Bronchus fibroblast of lung (primary cell): Measurements from ENCODE around the gene GSTP1. TPM values are rescaled to one million over a fixed set of nuclear protein-coding genes. Genes with fewer than 3 reads are reported as not detected.

ENCODE experiments used
- total RNA-seq: library from RNA; depleted of rRNA; stranded (reverse); fragments of >200 nt; gene quantifications from 2 replicates; pipeline ENCODE4 v1.2.3, GENCODE V29; 2015

GSTP1 gene
- total RNA-seq, result 1,003 and 1,137 TPM in 2 replicates

DNA sequence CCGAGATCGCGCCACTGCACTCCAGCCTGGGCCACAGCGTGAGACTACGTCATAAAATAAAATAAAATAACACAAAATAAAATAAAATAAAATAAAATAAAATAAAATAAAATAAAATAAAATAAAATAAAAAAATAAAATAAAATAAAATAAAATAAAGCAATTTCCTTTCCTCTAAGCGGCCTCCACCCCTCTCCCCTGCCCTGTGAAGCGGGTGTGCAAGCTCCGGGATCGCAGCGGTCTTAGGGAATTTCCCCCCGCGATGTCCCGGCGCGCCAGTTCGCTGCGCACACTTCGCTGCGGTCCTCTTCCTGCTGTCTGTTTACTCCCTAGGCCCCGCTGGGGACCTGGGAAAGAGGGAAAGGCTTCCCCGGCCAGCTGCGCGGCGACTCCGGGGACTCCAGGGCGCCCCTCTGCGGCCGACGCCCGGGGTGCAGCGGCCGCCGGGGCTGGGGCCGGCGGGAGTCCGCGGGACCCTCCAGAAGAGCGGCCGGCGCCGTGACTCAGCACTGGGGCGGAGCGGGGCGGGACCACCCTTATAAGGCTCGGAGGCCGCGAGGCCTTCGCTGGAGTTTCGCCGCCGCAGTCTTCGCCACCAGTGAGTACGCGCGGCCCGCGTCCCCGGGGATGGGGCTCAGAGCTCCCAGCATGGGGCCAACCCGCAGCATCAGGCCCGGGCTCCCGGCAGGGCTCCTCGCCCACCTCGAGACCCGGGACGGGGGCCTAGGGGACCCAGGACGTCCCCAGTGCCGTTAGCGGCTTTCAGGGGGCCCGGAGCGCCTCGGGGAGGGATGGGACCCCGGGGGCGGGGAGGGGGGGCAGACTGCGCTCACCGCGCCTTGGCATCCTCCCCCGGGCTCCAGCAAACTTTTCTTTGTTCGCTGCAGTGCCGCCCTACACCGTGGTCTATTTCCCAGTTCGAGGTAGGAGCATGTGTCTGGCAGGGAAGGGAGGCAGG lies at the start of gene GSTP1:
Gene GSTP1 (plus strand): TSS at position 566 of the 958 bp plus-strand sequence. CDS start 32 bp downstream, at position 598.

DNA sequence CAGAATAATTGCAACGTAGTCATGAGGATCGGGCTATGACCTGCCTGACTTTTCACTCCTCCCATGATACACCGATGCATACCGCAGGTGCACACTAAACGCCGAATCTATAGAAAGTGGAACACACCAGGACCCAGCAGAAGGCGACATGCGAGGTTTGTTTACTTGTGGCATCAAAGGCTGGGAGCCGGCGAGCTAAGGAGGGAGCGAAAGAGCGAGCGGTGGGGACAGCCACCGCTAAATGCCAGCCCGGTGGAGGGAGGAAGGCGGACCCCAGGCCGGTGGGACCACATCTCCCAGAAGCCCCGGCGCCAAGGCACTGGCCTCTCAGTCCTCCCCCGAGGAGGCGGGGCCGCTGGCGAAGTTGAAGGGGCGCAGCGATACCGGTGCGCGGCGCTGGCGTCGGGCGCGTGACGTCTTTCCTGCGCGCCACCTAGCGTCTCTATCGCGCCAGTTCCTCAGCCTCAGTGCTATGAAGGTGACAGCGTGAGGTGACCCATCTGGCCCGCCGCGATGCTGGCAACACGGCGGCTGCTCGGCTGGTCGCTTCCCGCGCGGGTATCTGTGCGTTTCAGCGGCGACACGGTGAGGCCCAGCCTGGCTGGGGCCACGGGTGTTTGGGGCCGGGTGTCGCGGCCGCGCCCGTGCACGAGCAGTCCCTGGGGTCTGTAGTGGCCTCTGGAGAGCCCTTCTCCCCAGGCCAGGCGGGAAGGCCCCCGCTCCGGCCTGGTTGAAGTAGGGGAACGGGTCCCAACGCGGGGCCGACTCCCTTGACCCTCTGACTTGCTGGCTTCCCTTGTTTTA lies 23.1 kb downstream of the GSTP1 start, which contains the start of gene NDUFV1:
Gene NDUFV1 (plus strand): TSS at position 445 of the 804 bp plus-strand sequence. CDS start 69 bp downstream, at position 514.

DNA sequence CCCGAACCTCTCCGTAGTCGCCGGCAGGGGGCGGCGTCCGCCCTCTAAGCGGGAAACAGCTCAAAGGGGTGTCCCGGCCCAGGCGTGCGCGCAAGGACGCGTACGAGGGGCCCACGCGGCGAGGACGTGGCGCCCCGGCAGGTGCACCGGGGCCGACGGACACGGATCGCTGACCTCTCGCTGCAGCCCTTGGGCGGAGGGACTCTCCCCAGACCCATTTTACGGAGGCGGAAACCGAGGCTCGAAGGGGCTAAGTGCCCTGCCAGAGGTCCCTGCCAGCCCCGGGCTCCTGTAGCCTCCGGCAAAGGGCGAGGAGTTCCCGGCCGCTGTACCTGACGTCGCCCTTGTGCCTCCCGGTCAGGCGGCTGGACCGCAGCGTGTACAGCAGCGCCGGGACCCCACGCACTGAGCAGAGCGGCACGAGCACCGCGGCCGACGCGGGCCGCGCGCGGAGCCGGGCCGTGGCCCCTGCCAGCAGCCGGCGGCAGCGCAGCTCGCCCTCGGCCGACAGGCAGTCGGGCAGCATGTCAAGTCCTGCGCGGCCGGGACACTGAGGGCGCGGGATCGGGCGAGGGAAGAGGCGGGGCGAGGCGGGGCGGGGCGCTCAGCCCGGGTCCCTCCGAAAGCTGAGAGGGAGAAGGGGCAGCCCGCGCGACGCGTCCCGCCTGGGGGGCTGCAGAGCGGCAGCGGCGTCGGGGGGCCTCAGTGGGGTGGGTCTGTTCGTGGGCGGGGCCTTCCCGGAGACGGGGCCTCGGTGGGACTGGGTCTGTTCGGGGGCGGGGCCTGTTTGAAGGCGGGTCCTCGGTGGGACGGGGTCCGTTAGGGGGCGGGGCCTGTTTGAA lies 46.0 kb downstream of the GSTP1 start, which contains the start of gene NUDT8:
Gene NUDT8 (minus strand): TSS at position 552 of the 842 bp plus-strand sequence. CDS start 26 bp downstream, at position 526.

Other genes with a start within 250 kb of the GSTP1 start
- gene POLD4, start 230.3 kb upstream of the GSTP1 start, total RNA-seq, result 80.7 and 97.1 TPM in 2 replicates
- 4.0 and 5.4 TPM in 2 replicates for gene CLCF1, start 210.2 kb upstream of the GSTP1 start, total RNA-seq
- gene RAD9A, start 191.8 kb upstream of the GSTP1 start, total RNA-seq, result 8.6 and 9.6 TPM in 2 replicates
- 202 and 225 TPM in 2 replicates for gene PPP1CA, start 182.0 kb upstream of the GSTP1 start, total RNA-seq
- not detected in 2 replicates for gene TBC1D10C, start 179.7 kb upstream of the GSTP1 start, total RNA-seq
- not detected in 2 replicates for gene CARNS1, start 168.1 kb upstream of the GSTP1 start, total RNA-seq
- 55.2 and 65.4 TPM in 2 replicates for gene RPS6KB2, start 155.3 kb upstream of the GSTP1 start, total RNA-seq
- gene PTPRCAP, start 146.1 kb upstream of the GSTP1 start, total RNA-seq, result 0.45 TPM in 1 of 2 replicates, not detected in the other
- 75.3 and 84.4 TPM in 2 replicates for gene CORO1B, start 140.3 kb upstream of the GSTP1 start, total RNA-seq
- gene GPR152, start 131.1 kb upstream of the GSTP1 start, total RNA-seq, result not detected in 2 replicates
- not detected in 2 replicates for gene CABP4, start 128.5 kb upstream of the GSTP1 start, total RNA-seq
- gene TMEM134, start 114.6 kb upstream of the GSTP1 start, total RNA-seq, result 30.0 and 53.1 TPM in 2 replicates
- 57.7 and 69.6 TPM in 2 replicates for gene AIP, start 100.8 kb upstream of the GSTP1 start, total RNA-seq
- gene PITPNM1, start 78.4 kb upstream of the GSTP1 start, total RNA-seq, result 19.5 and 22.7 TPM in 2 replicates
- gene CDK2AP2, start 75.7 kb upstream of the GSTP1 start, total RNA-seq, result 42.4 and 45.6 TPM in 2 replicates
- not detected in 2 replicates for gene CABP2, start 60.4 kb upstream of the GSTP1 start, total RNA-seq
- gene NDUFV1, start 23.1 kb downstream of the GSTP1 start, total RNA-seq, result 230 and 237 TPM in 2 replicates
- gene NUDT8, start 46.1 kb downstream of the GSTP1 start, total RNA-seq, result 25.3 and 29.1 TPM in 2 replicates
- gene TBX10, start 56.0 kb downstream of the GSTP1 start, total RNA-seq, result not detected in 2 replicates
- not detected in 2 replicates for gene ACY3, start 66.9 kb downstream of the GSTP1 start, total RNA-seq
- not detected in 2 replicates for gene ALDH3B2, start 90.8 kb downstream of the GSTP1 start, total RNA-seq